Measurements from ENCODE around the gene SLC2A13. TPM values are rescaled to one million over a fixed set of nuclear protein-coding genes. Genes with fewer than 3 reads are reported as not detected.

The SLC2A13 gene
- 2.2 and 2.9 TPM in 2 replicates for total RNA-seq

DNA sequence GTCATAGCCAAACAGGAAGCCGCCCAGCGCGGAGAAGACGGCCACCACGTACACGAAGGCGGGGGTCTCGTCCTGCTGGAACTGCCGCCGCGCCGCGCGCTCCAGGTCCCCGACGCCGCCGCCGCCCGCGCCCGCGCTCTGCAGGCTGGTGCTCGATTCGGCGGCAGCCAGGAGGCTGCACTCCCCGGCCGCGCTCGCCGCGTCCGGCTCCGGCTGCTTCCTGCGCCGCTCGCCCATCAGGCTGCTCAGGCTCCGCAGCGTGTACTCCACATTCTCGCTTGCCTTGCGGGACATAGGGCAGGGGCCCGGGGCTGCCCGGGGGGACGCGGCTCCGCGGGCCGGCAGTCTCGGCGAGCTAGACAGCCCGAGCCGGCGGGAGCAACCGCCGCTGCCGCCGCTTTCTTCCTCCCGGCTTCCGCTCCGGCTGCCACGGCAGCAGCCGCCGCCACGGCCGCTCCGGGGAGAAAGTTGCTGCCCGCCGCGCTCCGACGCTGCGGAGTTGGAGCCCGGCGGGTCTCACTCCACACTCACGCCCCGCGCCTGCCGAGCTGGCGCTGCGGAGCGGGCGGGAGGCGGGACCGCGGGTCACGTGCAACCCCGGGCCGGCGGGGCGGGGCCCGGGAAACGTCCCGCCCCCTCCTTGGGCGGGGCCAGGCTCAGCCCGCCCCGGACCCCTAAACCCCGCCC, at the start of gene SLC2A13:
TSS of gene SLC2A13 (minus strand) at position 567 of the 687 bp plus-strand sequence. CDS start at position 294, 273 bp downstream.
- intact Hi-C loops (cut with micrococcal nuclease) = loop anchor here (2.0 to 10.0 kb wide), 6 partner anchors 39 to 1788 kb away; partner anchors contain the start of genes ALG10B, CPNE8 and KIF21A

DNA sequence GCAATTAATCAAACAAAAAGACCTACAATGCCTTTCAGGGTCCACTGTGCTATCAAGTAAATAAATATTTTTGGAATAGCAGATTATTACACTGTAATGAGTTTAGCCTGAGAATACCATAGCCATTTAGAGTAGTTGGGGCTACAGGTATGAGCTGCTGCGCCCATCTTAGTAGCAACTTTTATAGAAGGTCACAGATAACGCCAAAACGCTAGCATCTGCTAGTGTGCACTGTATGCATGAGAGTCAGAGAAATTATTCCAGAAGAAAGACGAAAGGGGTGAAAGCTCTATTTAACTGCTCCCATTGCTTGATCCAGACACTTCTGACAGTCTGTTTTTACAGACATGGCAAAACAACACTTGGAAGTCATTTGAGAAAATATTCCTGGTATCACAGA, 48.5 kb upstream of the SLC2A13 start:
- intact Hi-C loops (cut with micrococcal nuclease) = no loop called here

DNA sequence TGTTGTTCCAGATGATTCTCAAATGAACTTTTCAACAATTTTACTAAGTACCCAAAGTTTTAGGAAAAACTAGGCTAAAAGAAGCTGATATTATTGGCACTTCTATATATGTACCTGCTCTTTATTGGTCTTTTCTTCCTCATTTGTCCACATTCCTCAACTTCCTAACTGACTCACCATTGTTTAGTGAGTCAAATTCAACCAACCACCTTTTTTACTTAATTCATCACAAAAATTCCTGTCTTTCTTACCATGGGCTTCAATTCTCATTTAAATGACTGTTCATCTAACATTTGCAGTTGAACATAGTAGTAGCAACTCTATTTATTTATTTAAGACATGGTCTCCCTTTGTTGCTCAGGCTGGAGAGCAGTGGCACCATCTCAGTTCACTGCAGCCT, 47.6 kb upstream of the SLC2A13 start:
- intact Hi-C loops (cut with micrococcal nuclease) = loop anchor here (1.0 to 2.0 kb wide), 3 partner anchors 13 to 222 kb away; no protein-coding TSS in a partner anchor

DNA sequence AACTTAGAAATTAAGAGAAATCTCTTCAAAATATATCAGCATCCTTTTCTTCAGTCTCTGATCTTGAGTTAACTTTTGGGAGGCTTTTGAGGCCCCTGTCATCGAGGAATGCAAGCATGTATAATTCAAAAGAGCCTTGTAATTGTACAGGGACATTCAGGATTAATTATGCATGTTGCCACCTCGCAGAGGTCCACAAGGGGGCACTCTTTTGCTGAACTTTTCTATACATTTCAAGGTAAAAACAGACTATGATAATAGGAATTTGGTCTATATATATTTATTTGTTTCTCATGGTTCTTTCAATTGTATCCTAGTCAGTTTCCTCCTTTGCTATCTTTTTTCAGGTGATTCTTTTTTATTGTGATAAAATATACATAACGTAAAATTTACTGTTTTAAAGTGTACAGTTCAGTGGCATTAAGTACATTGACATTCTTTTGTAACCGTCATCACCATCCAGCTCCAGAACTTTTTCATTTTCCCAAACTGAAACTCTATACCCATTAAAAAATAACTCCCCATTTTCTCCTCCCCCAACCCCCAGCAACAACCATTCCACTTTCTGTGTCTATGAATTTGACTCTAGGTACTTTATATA, 47.0 kb upstream of the SLC2A13 start:
- intact Hi-C loops (cut with micrococcal nuclease) = loop anchor here (1.0 to 2.0 kb wide), 3 partner anchors 14 to 222 kb away; no protein-coding TSS in a partner anchor

DNA sequence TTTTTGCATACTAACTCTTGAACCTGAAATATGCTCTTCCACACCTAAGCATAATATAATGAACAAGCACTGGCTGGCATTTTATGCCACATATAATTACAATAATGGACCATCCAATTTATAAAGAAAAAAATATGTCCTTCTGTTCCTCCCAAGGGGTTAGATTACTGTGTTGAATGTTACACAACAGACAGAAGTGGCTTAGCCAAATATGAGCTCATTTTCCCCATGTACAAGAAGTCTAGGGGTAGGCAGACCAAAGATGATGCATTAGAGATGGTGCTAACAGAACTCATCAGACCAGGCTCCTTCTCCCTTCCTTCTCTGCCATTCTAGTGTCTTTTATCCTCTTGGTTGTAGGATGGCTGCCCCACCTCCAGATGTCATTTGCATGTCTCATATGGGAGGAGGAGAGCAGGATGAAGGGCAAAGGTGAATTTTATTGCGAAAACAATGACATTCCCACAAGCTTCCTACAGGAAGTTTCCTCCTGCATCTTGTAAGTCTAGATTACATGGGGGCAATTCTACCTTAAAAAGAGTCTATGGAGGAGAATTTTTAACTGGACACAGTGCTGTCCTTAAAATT, 43.9 kb upstream of the SLC2A13 start:
- intact Hi-C loops (cut with micrococcal nuclease) = loop anchor here (5.0 kb wide), 1 partner anchor 532 kb away; the partner anchor contains the start of gene ABCD2

DNA sequence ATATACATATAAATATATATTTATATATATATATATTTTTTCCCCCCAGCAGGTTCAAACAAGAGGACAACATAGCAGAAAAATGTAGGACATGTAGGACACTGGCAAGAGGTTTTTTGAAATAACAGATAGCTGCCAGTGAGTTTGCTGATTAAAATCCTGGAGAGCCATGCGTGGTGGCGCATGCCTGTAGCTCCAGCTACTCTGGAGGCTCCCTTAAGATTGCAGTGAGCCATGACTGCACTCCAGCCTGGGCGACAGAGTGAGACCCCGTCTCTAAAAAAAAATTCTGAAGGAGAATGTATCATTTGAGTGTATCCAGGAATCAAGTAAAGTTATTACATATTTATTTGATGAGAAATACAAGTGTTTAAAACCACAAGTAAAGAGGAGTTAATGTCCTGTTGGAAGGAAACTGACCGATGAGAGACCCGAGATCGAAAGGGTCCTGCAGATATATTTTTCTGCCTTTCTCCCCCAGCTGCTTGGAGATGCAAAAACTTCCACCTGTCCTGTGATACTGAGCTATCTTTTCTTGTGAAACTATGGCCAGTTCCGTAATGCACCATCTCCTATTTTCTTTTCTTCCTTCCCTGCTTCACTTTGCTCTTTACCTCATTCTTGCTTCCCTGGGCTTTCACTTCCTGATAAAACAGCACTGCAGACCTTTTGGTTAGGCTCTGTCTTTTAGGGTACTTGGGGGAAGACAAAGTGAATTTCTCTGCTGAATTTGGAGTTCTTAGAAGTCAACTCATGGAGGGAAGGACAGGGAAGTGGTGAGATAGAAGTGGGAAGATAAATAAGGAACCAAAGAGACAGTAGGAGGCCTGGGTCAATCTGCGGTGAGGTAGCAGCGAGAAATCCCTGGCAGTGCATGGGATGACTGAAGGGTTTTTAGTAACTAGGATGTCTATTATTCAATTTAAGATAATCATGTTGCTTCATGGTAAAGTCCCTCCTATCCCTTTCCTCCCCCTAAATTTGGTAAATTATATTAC, 41.2 kb upstream of the SLC2A13 start:
- intact Hi-C loops (cut with micrococcal nuclease) = loop anchor here (5.0 kb wide), 1 partner anchor 530 kb away; the partner anchor contains the start of gene ABCD2

DNA sequence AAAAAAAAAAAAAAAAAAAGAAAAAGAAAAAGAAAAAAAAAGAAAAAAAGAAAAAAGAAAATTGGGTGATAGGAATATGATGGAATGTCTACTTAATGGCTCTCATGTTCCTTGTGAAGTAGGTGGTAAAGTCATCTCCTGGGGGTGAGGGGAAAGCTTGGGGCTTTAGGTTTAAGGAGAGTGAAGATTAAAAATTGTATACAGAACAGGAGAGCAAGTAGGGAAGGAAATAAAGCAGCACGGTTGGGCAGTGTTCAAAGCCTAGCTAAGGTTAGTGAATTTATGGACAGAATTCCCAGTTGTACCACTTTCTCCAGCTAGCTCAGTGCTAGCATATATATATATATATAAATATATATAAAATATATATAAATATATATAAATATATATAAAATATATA, 40.0 kb upstream of the SLC2A13 start:
- intact Hi-C loops (cut with micrococcal nuclease) = loop anchor here (2.0 to 5.0 kb wide), 2 partner anchors 39 to 529 kb away; partner anchors contain the start of genes ABCD2 and SLC2A13

DNA sequence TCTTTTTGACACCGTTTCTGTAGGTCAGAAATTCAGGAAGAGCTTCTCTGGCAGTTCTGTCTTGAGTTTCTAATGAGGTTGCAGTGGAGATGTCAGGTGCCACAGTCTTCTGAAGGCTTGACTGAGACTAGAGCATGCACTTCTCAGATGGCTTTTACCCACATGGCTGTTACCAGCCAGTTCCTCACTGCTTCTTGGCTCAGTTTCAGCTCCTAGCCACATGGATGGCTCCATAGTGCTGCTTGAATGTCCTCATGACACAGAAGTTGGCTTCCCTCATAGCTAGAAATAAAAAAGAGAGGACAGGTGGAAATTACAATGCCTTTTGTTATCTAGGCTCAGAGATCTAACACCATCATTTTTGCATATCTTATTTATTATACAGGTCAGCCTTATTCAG, 38.1 kb upstream of the SLC2A13 start:
- intact Hi-C loops (cut with micrococcal nuclease) = loop anchor here (2.0 kb wide), 1 partner anchor 37 kb away; the partner anchor contains the start of gene SLC2A13

DNA sequence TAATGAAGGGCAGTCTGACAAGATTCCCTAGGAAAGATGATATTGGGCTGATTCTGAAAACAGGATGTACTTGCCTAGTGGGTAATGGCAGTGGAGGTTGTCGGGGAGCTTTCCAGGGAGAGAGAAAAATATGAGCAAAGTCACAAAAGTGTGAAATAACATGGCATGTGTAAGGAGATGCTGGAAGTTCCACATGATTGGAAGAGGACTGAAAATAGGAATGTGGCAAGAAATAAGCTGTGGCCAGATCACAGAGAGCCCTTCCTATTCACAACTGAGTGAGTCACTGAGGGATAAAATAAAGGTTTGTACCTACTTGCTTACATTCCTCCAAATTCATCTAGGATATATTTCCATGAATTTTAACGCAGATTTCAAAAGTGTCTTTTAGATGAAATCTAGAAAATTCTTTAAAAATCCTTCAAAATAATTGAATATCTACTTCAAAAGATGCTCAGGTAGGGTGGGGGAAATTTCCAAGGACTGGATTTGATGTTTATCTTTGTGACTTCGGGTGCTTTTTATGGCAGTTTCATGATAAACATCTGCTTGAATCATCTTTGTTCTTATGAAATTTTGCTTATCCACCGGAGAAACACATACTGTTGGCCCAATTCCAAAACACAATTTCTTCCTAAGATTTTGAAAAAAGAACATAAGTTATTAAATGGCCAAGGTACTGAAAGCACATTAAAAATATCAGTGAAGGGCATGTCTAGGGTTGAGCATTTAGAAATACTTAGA, 36.3 kb upstream of the SLC2A13 start:
- intact Hi-C loops (cut with micrococcal nuclease) = loop anchor here (2.0 kb wide), 1 partner anchor 21 kb away; no protein-coding TSS in a partner anchor

DNA sequence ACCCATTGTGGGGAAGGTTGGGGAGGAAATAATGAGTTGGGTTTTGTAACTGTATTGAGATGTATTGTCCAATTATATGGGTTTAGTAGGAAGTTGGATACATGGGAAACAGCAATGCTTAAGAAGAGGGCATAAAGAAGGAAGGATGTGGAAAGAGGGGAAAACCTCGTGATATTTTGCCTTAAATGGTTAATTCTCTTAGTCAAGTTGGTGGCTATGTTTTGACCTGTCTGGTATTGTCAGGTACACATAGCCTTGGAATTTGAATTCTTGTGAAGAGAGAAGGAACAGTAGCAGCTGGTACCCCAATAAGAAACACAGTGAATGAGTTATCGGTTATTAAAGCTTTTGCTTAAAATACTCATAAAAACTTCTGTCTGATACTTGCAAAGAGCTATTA, 32.6 kb upstream of the SLC2A13 start:
- intact Hi-C loops (cut with micrococcal nuclease) = no loop called here

DNA sequence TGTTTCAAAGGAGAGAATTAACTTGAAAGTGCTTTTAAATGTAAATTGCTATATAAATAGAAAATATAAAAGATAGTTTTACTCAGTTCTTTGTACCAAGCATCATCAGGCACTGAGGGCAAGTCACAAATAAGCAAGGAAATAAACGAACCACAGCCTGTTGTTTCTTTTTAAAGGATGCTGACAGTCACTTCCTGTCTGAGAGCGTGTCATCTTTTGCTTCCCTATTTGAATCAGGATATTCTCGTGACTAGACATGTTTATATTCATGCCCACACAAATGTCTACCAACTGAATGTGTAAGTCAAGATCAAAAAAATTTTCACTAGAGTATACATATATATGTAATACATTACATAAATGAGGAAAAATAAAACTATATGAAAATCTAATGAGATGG, 31.4 kb upstream of the SLC2A13 start:
- intact Hi-C loops (cut with micrococcal nuclease) = loop anchor here (2.0 kb wide), 1 partner anchor 18 kb away; no protein-coding TSS in a partner anchor

DNA sequence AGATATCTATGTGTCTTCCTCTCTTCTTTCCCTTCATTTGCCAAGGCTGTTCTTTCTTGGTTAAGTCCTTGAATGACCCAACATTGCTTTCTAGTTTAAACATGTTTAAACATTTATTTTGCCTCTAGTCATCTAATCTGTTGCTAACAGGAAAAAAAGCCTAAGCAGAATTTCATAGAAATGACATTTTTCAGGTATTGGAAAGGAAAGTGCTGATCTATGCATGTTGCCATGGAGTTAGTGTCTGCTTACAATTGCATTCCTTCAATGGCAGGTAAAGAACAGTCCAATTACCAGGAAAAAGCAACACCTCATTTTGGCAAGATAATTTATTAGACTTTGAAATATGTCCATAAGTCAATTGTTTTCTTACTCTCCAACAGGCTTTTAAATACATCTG, 21.5 kb upstream of the SLC2A13 start:
- intact Hi-C loops (cut with micrococcal nuclease) = no loop called here

DNA sequence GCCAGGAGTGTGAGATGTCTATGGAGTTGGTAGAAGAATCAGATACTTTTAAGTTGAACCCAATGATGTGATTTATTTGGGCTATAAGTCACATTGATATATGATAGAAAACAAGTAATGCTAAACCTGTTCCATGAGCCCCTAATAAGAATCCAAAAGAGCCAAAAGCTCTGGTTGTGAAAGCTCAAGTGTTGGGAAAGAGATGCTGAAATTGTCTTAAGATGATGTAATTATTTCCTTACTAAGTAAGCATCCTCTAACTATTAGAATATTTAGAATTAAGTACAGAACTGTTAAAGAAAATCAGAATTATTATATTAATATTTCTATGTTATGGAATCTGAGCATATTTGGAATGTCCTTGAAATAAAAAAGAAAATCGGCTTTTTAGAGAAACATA, 17.6 kb upstream of the SLC2A13 start:
- intact Hi-C loops (cut with micrococcal nuclease) = no loop called here

DNA sequence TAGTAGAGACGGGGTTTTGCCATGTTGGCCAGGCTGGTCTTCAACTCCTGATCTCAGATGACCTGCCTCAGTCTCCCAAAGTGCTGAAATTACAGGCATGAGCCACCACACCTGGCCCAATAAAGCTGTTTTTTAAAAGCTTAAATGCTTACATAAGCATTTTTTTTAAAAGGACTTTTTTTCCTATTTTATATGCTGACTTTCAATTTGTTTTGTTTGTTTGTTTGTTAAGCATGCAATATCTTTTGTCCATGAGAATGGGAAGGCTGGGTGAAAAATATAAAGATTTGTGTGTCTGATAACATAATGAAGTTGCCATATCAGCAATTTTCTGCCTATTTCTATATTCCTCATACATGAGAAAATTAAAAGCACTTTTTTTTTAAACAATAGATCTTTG, 17.0 kb upstream of the SLC2A13 start:
- intact Hi-C loops (cut with micrococcal nuclease) = no loop called here

DNA sequence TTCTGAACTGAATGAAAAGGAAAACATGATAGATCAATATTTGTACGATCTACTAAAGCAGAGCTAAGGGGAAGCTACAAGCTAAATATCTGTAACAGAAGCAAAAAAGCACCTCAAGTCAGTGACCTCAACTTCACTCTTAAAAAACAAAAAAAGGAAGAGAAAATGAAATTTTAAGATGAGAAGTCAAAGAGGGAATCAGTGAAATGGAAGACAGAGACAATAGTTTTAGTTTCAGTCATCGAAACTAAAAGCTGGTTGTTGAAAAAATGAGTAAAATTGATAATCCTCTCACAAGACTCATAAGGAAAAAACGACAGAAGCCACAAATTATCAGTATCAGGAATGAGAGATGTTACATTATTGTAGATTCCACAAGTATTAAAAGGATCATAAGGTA, 11.9 kb upstream of the SLC2A13 start:
- intact Hi-C loops (cut with micrococcal nuclease) = loop anchor here (2.0 kb wide), 1 partner anchor 19 kb away; no protein-coding TSS in a partner anchor

DNA sequence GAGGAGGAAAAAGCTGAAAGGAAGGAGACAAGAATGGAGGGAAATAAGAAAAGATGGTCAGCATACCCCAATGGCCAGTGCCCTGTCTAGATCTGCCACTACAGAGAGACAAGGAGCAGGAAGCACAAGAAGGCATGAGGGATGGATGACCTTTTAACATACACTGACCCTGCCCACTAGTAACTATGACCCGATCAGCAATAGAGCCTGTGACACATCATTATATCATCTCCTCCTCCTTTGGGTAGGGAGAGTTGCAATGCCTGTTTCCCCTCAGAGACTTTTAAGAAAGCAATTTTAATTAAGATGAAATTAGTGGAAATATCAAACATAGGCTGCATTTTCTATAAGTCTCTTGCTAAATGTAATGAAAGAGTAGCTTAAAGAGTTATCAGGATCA, 4.7 kb upstream of the SLC2A13 start:
- intact Hi-C loops (cut with micrococcal nuclease) = no loop called here

DNA sequence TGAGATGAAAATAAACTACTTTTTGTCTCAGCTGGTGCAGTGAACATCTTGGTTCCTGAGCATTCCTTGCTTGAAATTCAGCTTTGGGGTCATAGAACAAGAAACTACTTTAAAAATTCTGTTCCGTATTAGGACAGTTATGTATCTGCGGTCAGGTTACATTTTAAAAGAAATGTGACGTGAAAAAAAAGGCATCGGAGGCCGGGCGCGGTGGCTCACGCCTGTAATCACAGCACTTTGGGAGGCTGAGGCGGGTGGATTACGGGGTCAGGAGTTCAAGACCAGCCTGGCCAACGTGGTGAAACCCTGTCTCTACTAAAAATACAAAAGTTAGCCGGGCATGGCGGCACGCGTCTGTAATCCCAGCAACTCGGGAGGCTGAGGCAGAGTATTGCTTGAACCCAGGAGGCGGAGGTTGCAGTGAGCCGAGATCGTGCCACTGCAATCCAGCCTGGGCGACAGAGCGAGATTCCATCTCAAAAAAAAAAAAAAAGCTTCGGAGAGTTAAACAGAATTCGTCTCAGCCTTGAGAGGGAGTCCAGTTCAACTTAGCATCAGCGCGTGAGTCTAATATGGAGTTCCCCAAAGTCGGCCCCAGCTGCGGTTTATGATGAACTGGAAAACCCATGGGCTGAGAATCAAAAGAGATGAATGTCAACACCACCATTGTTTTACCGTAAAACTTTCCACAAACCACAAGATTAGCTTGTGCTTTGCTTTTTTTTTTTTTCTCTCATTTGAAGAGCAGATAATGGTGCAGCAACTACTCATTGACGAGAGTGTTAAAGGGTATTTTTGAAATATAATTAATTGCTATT, 2.1 kb upstream of the SLC2A13 start:
- intact Hi-C loops (cut with micrococcal nuclease) = loop anchor here (1.0 to 10.0 kb wide), 9 partner anchors 37 to 1791 kb away; partner anchors contain the start of genes ALG10B, CPNE8 and KIF21A

DNA sequence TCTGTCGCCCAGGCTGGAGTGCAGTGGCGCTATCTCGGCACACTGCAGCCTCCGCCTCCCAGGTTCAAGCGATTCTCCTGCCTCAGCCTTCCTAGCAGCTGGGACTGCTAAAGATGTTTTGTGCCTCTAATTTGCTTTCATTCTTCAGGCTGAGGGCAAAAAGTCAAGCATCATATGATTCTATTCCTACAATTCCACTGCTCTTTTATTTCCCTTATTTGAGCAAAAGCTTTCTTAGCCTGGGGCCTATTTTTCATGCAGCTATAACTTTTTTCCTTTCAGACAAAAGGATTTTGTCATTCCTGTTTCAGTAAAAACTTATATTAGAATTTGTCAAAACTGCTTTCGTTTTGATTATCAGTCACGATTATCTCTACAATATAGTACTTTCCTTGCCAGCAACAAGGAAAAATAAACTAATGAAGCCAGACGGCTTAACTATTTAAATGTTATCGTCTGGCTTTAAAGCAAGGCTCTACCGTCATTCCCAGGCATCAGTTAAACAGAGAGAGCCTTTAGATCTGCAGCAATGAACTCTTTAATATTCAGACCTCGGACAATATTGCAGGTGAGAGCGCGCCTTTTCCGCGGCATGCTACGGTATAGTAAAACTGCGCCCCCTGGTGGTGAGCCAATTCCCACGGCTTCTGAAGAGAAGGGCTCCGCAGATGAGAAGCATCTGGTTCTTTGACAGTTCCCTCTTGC, 1.4 kb upstream of the SLC2A13 start:
- intact Hi-C loops (cut with micrococcal nuclease) = loop anchor here (1.0 to 10.0 kb wide), 9 partner anchors 38 to 1790 kb away; partner anchors contain the start of genes ALG10B, CPNE8 and KIF21A

All from T-helper 1 cell treated with Interleukin-12 subunit alpha and Interleukin-12 subunit beta and Interleukin-4 antibody, amounts not matched to agents 30 ng/mL and 1 ng/mL, for 36 hours (primary cell).